Fibroblast of peridontal ligament (primary cell): ENCODE measurements around the gene ASB4.
A peak's percentile ranks its signal among the peaks of the same experiment; 100 is the strongest.
"Not testable (repeated sequence)": the region's sequence is repeated elsewhere in the genome, so short reads cannot be mapped to it uniquely, and the experiment has no call there.

Experiments used
- DNase-seq: peaks from one replicate; pipeline ENCODE4 v3.0.0-alpha.2; 2010; ENCODE audit errors: extremely low read depth

Gene ASB4

GRCh38 chr7:95485391-95486123 is at the start of gene ASB4:
ASB4 (plus strand) TSS chr7:95485943; CDS start chr7:95485972, 29 bp downstream.
- DNase-seq = no peak

- DNase-seq = no peak
Observed at GRCh38 chr7:95436407-95436806, 49.3 kb upstream of the ASB4 start.

- no peak for DNase-seq
Observed at GRCh38 chr7:95440394-95441038, 45.2 kb upstream of the ASB4 start.

- no peak for DNase-seq
Observed at GRCh38 chr7:95441042-95441823, 44.5 kb upstream of the ASB4 start.

GRCh38 chr7:95444796-95445195 is 40.9 kb upstream of the ASB4 start:
- DNase-seq = no peak

- DNase-seq = no peak
Observed at GRCh38 chr7:95446618-95447017, 39.1 kb upstream of the ASB4 start.

- no peak for DNase-seq
Observed at GRCh38 chr7:95454438-95455045, 31.2 kb upstream of the ASB4 start.

GRCh38 chr7:95457947-95458346 is 27.8 kb upstream of the ASB4 start:
- DNase-seq = no peak

- not testable (repeated sequence) for DNase-seq
Observed at GRCh38 chr7:95460653-95461052, 25.1 kb upstream of the ASB4 start.

- DNase-seq = no peak
Observed at GRCh38 chr7:95467912-95468607, 17.7 kb upstream of the ASB4 start.

- DNase-seq = no peak
Observed at GRCh38 chr7:95469187-95469586, 16.6 kb upstream of the ASB4 start.

GRCh38 chr7:95469848-95470247 is 15.9 kb upstream of the ASB4 start:
- no peak for DNase-seq

GRCh38 chr7:95470452-95470851 is 15.3 kb upstream of the ASB4 start:
- DNase-seq = no peak

- DNase-seq = no peak
Observed at GRCh38 chr7:95471071-95471470, 14.7 kb upstream of the ASB4 start.

- DNase-seq = peak; percentile 48
Observed at GRCh38 chr7:95472581-95473161, 13.1 kb upstream of the ASB4 start.

- DNase-seq = no peak
Observed at GRCh38 chr7:95473276-95473985, 12.3 kb upstream of the ASB4 start.

- no peak for DNase-seq
Observed at GRCh38 chr7:95476072-95476847, 9.5 kb upstream of the ASB4 start.

- peak; percentile 84 for DNase-seq
Observed at GRCh38 chr7:95476904-95477594, 8.7 kb upstream of the ASB4 start.
